K562 (cell line): Measurements from ENCODE around the gene TMEM143. TPM values are rescaled to one million over a fixed set of nuclear protein-coding genes. Genes with fewer than 3 reads are reported as not detected.
A peak's percentile ranks its signal among the peaks of the same experiment; 100 is the strongest.

Experiments
- AFF4 ChIP-seq: sonication (generic); formaldehyde crosslinking; IDR thresholded peaks from 2 replicates; pipeline ENCODE4 v1.8.0; 2023; ENCODE audit warnings: mild to moderate bottlenecking, missing genetic modification reagents
- ARNT ChIP-seq, 2 experiments: fragments of 450-650 bp; IDR thresholded peaks; 2 replicates each; pipeline ENCODE4 v1.6.1; 2016; ENCODE audit warnings: mild to moderate bottlenecking in 1 of 2
- CAMTA2 ChIP-seq: fragments of 250-450 bp; sonication (Bioruptor Pico); conservative IDR thresholded peaks from 2 replicates; pipeline ENCODE4 v1.5.1; 2022
- ESRRB ChIP-seq: fragments of 250-450 bp; sonication (Bioruptor Pico); IDR thresholded peaks from 2 replicates; pipeline ENCODE4 v1.5.0; 2020; ENCODE audit warnings: mild to moderate bottlenecking, moderate library complexity, borderline replicate concordance
- EWSR1 ChIP-seq: fragments of 450-650 bp; IDR thresholded peaks from 2 replicates; pipeline ENCODE4 v1.6.1; 2018; ENCODE audit warnings: borderline replicate concordance, mild to moderate bottlenecking, low read depth, moderate library complexity; ENCODE audit not compliant: partially characterized antibody
- EZH2 ChIP-seq: IDR thresholded peaks from 2 replicates; pipeline ENCODE4 v1.6.1; 2012; ENCODE audit warnings: low read depth, mild to moderate bottlenecking, inconsistent platforms, low read length, borderline replicate concordance
- FOXK2 ChIP-seq, 2 experiments: fragments of 450-650 bp; IDR thresholded peaks in 1 of 2; conservative IDR thresholded peaks in 1 of 2; 2 replicates each; pipeline ENCODE4 v1.6.1; 2016; ENCODE audit warnings: low read depth in 2 of 2, mild to moderate bottlenecking in 1 of 2
- KAT8 ChIP-seq: fragments of 450-650 bp; IDR thresholded peaks from 2 replicates; pipeline ENCODE4 v1.6.1; 2016; ENCODE audit warnings: low read depth, mild to moderate bottlenecking
- NKRF ChIP-seq: fragments of 450-650 bp; IDR thresholded peaks from 2 replicates; pipeline ENCODE4 v1.6.1; 2016; ENCODE audit warnings: borderline replicate concordance
- POLR2AphosphoS2 ChIP-seq: IDR thresholded peaks from 2 replicates; pipeline ENCODE4 v1.6.1; 2012; ENCODE audit warnings: low read length, improper control_type of control experiment
- RCOR1 ChIP-seq, 2 experiments: IDR thresholded peaks; 2 replicates each; pipeline ENCODE4 v1.6.1; 2012; ENCODE audit warnings: low read depth in 2 of 2, low read length in 2 of 2, borderline replicate concordance in 1 of 2, improper control_type of control experiment in 1 of 2
- RUNX1 ChIP-seq: sonication (generic); IDR thresholded peaks from 2 replicates; pipeline ENCODE4 v1.6.1; 2016; ENCODE audit warnings: antibody characterized with exemption, low read depth
- SMAD4 ChIP-seq: fragments of 250-450 bp; sonication (Bioruptor Pico); conservative IDR thresholded peaks from 2 replicates; pipeline ENCODE4 v1.8.0; 2021; ENCODE audit warnings: inconsistent platforms, mild to moderate bottlenecking, moderate library complexity
- SMARCE1 ChIP-seq: fragments of 450-650 bp; IDR thresholded peaks from 2 replicates; pipeline ENCODE4 v1.7.1; 2016; ENCODE audit warnings: mild to moderate bottlenecking
- TSC22D4 ChIP-seq: fragments of 450-650 bp; IDR thresholded peaks from 2 replicates; pipeline ENCODE4 v1.6.1; 2016; ENCODE audit warnings: missing genetic modification characterization, missing biosample characterization, control low read depth
- USF1 ChIP-seq: sonication (generic); formaldehyde crosslinking; IDR thresholded peaks from 2 replicates; pipeline ENCODE4 v1.9.0; 2022; ENCODE audit warnings: mild to moderate bottlenecking, missing genetic modification reagents
- ZFX ChIP-seq: sonication (generic); formaldehyde crosslinking; IDR thresholded peaks from 2 replicates; pipeline ENCODE4 v1.8.0; 2022; ENCODE audit warnings: mild to moderate bottlenecking, missing genetic modification reagents, moderate library complexity
- ZNF197 ChIP-seq: fragments of 200-800 bp; sonication (Bioruptor generic); IDR thresholded peaks from 2 replicates; pipeline ENCODE4 v1.6.1; 2016; ENCODE audit warnings: low read depth, missing genetic modification characterization, missing compliant biosample characterization
- ZNF408 ChIP-seq: fragments of 250-450 bp; sonication (Bioruptor Pico); IDR thresholded peaks from 2 replicates; pipeline ENCODE4 v1.4.0; 2020; ENCODE audit warnings: low read depth, mild to moderate bottlenecking, moderate library complexity
- polyA plus RNA-seq, 8 experiments: library from polyadenylated mRNA; depleted of rRNA in 4 of 8; stranded (reverse) in 5 of 8; unstranded in 3 of 8; fragments of >200 nt; fragmentation: Nextera tagmentation in 2 of 8; fragmentation: Illumina TruSeq in 1 of 8; extraction: Ambion mirVana in 2 of 8; extraction: Trizol in 1 of 8; gene quantifications; 2 replicates each; pipeline versions ENCODE4 v1.2.1 to v1.2.3, GENCODE V29; 2011 to 2014; ENCODE audit warnings: inconsistent platforms in 1 of 8, missing spikeins in 1 of 8
- total RNA-seq, 7 experiments: library from RNA; depleted of rRNA in 6 of 7; stranded (reverse); fragments of >200 nt in 6 of 7; fragmentation: Illumina TruSeq in 2 of 7; extraction: Trizol in 2 of 7; gene quantifications; 2 replicates each; pipeline versions ENCODE4 v1.2.1 to v1.2.3, GENCODE V29; 2011 to 2021; ENCODE audit warnings: low replicate concordance in 1 of 7

The TMEM143 gene
- total and polyA plus RNA-seq, 9 of the 15 experiments (the other 6 are each of a cell fraction or from before 2014, with no cell fraction given): 0.66 to 8.8 (median 4.3) TPM

- TF ChIP-seq USF1 (CRISPR knock-in tag): no peak
- peak; percentile 50 for TF ChIP-seq ZFX
- TF ChIP-seq NKRF: no peak
- TF ChIP-seq SMARCE1: 0 out of 2 replicates have a peak, but pooled peaks have one; percentile 39
- no peak for TF ChIP-seq TSC22D4
- no peak for TF ChIP-seq FOXK2 (conservative IDR thresholded peaks at IDR 0.05 in 1 of 2, IDR thresholded peaks at IDR 0.05 in 1 of 2; ENCODE audit: low read depth in 2 of 2)
- TF ChIP-seq EZH2: no peak
- TF ChIP-seq ARNT (IDR thresholded peaks at IDR 0.05): no peak
- no peak for TF ChIP-seq ZNF408 (CRISPR knock-in tag)
- TF ChIP-seq KAT8: no peak
- TF ChIP-seq CAMTA2 (CRISPR knock-in tag): no peak
- no peak for TF ChIP-seq POLR2AphosphoS2
- peak; percentile 35; the same call in 1 of the 2 replicates for TF ChIP-seq RUNX1
- TF ChIP-seq AFF4 (CRISPR knock-in tag): no peak
- TF ChIP-seq ZNF197 (CRISPR knock-in tag): no peak
- TF ChIP-seq ESRRB (CRISPR knock-in tag): no peak
- TF ChIP-seq SMAD4 (CRISPR knock-in tag): no peak
- TF ChIP-seq RCOR1 (IDR thresholded peaks at IDR 0.05; ENCODE audit: borderline replicate concordance in 1 of 2, low read depth in 2 of 2, low read length in 2 of 2): no peak
- TF ChIP-seq EWSR1: no peak
Observed at GRCh38 chr19:48364598-48365348, 1.0 kb upstream of the TMEM143 start (continued).
